DND-41 (cell line): ENCODE measurements around the gene DOLPP1.

ENCODE experiments used
- ATAC-seq: fragments of 200-7000 bp; cut with Tn5 transposase; 3 replicates; pipeline ENCODE4 v1.9.1; 2021; ENCODE audit warnings: low read depth; ENCODE audit not compliant: insufficient read depth
- DNase-seq: peaks from one replicate; pipeline ENCODE4 v3.0.0-alpha.2; 2020
- H2AFZ ChIP-seq: 2 replicates; pipeline ENCODE4 v1.6.0; 2012; ENCODE audit warnings: low read depth, low read length
- H3K27ac ChIP-seq: 2 replicates; pipeline ENCODE4 v1.5.1; 2012; ENCODE audit warnings: low read length, inconsistent platforms
- H3K27me3 ChIP-seq: fragments of 200-600 bp; sonication (generic); 2 replicates; pipeline ENCODE4 v1.6.0; 2012; ENCODE audit warnings: low read length, mild to moderate bottlenecking, inconsistent platforms; ENCODE audit not compliant: insufficient read depth, poor library complexity
- H3K36me3 ChIP-seq: 2 replicates; pipeline ENCODE4 v1.5.1; 2012; ENCODE audit warnings: low read length, inconsistent platforms; ENCODE audit not compliant: insufficient read depth
- H3K4me1 ChIP-seq: 2 replicates; pipeline ENCODE4 v1.5.1; 2012; ENCODE audit warnings: mild to moderate bottlenecking, low read length; ENCODE audit not compliant: insufficient read depth
- H3K4me2 ChIP-seq: 2 replicates; pipeline ENCODE4 v1.6.0; 2012; ENCODE audit warnings: mild to moderate bottlenecking, moderate library complexity, low read length, inconsistent platforms; ENCODE audit not compliant: insufficient read depth
- H3K4me3 ChIP-seq, 2 experiments: fragments of 200-600 bp in 1 of 2; shearing (Covaris generic) in 1 of 2; 2 replicates each; pipeline ENCODE4 v1.5.1; 2012 to 2016; ENCODE audit warnings: inconsistent platforms in 2 of 2, low read length in 2 of 2, mild to moderate bottlenecking in 2 of 2, low read depth in 1 of 2, moderate library complexity in 1 of 2
- H3K79me2 ChIP-seq: 2 replicates; pipeline ENCODE4 v1.6.0; 2012; ENCODE audit warnings: low read length, inconsistent platforms; ENCODE audit not compliant: insufficient read depth
- H3K9ac ChIP-seq: 2 replicates; pipeline ENCODE4 v1.6.0; 2012; ENCODE audit warnings: low read depth, mild to moderate bottlenecking, inconsistent platforms, low read length, moderate library complexity
- H3K9me3 ChIP-seq: 2 replicates; pipeline ENCODE4 v1.5.1; 2012; ENCODE audit warnings: low read length, moderate library complexity, mild to moderate bottlenecking, inconsistent platforms; ENCODE audit not compliant: insufficient read depth, severe bottlenecking
- H4K20me1 ChIP-seq: 2 replicates; pipeline ENCODE4 v1.6.0; 2012; ENCODE audit warnings: low read length; ENCODE audit not compliant: insufficient read depth
- CTCF ChIP-seq: IDR thresholded peaks from 2 replicates; pipeline ENCODE4 v1.5.1; 2012; ENCODE audit warnings: borderline replicate concordance, low read length, moderate library complexity, mild to moderate bottlenecking; ENCODE audit not compliant: poor library complexity, severe bottlenecking; ENCODE audit errors: extremely low read depth
- EZH2 ChIP-seq: IDR thresholded peaks from 3 replicates; pipeline ENCODE4 v1.6.1; 2012; ENCODE audit warnings: borderline replicate concordance, low read depth, mild to moderate bottlenecking, moderate library complexity, low read length, inconsistent platforms; ENCODE audit not compliant: severe bottlenecking

The DOLPP1 gene

DNA sequence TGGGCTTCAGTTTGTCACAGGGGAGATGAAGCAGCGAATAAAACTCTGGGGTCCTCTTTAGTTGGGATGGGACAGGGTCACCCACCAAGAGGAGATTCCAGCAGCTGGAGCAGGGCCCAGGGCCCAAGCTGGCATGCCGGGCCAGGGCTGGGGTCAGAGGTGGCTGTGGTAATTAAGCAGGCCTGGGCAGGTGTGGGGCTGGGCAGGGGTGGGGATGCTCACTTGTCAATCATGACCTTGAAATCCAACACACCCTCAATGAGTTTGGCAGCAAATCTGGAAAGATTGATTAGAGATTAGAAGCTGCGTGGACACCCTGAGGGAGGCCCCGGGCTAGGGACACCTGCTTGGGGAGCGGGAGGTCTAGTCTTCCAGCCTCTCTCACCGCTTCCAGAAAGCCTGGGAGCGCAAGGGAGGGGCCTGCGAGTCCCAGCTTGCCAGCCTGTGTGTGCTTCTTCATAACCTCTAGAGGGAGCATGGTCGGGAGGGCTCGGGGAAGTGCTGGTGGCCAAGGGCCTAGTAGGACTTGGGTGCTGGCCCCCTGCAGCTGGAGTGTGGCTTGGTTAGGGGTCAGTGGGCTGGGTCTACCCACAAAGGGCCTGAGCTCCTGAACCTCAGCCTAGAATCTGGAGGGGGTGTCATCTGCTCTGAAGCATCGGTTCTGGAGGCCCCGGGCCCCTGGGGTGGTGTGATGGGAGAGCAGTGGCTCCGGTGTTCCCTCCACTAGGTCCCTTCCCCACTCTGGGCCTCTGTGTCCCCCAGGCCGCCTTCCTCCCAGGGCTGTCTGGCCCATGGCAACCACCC is 22.1 kb downstream of the DOLPP1 start:
- no peak overlapping the region for H3K4me2 ChIP-seq
- TF ChIP-seq CTCF: peak; percentile 57
- no peak for TF ChIP-seq EZH2
- no peaks in the 10 kb centered on the region for H3K4me1 ChIP-seq
- H3K9ac ChIP-seq: no peak overlapping the region
- H2AFZ ChIP-seq: no peak overlapping the region
- no peaks in the 10 kb centered on the region for H4K20me1 ChIP-seq
- DNase-seq: peak; percentile 39
- H3K27me3 ChIP-seq: no peaks in the 10 kb centered on the region
- no peak overlapping the region for H3K27ac ChIP-seq
- ATAC-seq: peak; percentile 85
- no peaks in the 10 kb centered on the region for H3K36me3 ChIP-seq
- no peaks in the 10 kb centered on the region for H3K9me3 ChIP-seq
- no peaks in the 10 kb centered on the region for H3K79me2 ChIP-seq
- no peak overlapping the region for H3K4me3 ChIP-seq

GRCh38 chr9:129103595-129103965 is 22.7 kb downstream of the DOLPP1 start:
- no peaks in the 10 kb centered on the region for H4K20me1 ChIP-seq
- ATAC-seq (no peak), DNase-seq (no peak)
- no peaks in the 10 kb centered on the region for H3K9me3 ChIP-seq
- H3K4me1 ChIP-seq: no peaks in the 10 kb centered on the region
- H3K79me2 ChIP-seq: no peaks in the 10 kb centered on the region
- H2AFZ ChIP-seq: no peak overlapping the region
- no peaks in the 10 kb centered on the region for H3K36me3 ChIP-seq
- H3K27me3 ChIP-seq: no peaks in the 10 kb centered on the region
- H3K4me2 ChIP-seq: no peak overlapping the region
- no peak for TF ChIP-seq CTCF
- TF ChIP-seq EZH2: no peak
- no peak overlapping the region for H3K9ac ChIP-seq
- no peak overlapping the region for H3K4me3 ChIP-seq
- no peak overlapping the region for H3K27ac ChIP-seq

DNA sequence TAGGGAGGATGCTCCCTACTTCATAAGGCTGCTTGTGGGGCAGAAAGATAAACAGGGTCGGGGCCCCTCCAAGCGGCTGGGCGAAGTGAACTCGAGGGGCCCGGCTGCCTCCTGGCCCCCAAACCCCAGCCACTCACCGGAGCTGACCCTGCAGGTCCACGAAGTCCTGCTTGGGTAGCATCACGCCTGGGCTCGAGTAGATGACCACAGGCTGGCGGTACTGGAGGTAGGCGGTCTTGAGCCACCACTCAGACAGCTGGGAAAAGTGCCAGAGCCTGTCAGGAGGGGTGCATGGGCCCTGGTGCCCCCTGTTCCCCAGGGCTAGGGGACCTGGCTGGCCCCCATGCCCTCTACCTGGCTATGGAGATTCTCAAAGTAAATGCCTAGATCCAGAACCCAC is 23.1 kb downstream of the DOLPP1 start:
- Histone ChIP-seq H3K79me2 (no peaks in the 10 kb centered on the region), H3K9ac (no peak overlapping the region), H3K4me2 (no peak overlapping the region), H3K36me3 (no peaks in the 10 kb centered on the region), H3K4me1 (no peaks in the 10 kb centered on the region), H3K27ac (no peak overlapping the region), H3K4me3 (no peak overlapping the region), H3K9me3 (no peaks in the 10 kb centered on the region), H2AFZ (no peak overlapping the region), H3K27me3 (no peaks in the 10 kb centered on the region), H4K20me1 (no peaks in the 10 kb centered on the region)
- TF ChIP-seq EZH2 (no peak), CTCF (no peak)
- ATAC-seq: no peak
- DNase-seq: no peak
